ENCODE results near the gene PIPOX. TPM values are rescaled to one million over a fixed set of nuclear protein-coding genes. Genes with fewer than 3 reads are reported as not detected.

The PIPOX gene
- total RNA-seq, 1 donor, result 1.4 TPM

GRCh38 chr17:29024316-29024952, 18.5 kb upstream of the PIPOX start:
- H2AFZ ChIP-seq (ENCODE audit: low read length), result no peak overlapping the region
- DNase-seq (ENCODE audit: insufficient read length, low spot score, missing footprints), result no peak
- no peaks in the 10 kb centered on the region for H3K4me1 ChIP-seq (ENCODE audit: insufficient read depth, low read length)
- no peak overlapping the region for H3K27ac ChIP-seq (ENCODE audit: low read depth, low read length)
- no peak overlapping the region for H3K4me3 ChIP-seq (ENCODE audit: insufficient read depth, low read length)
- H3K4me2 ChIP-seq (ENCODE audit: insufficient read depth, low read length), result no peak overlapping the region
- no peak for TF ChIP-seq CTCF (IDR thresholded peaks at IDR 0.05; ENCODE audit: extremely low read depth, low read depth, low read length)
- H3K79me2 ChIP-seq (ENCODE audit: insufficient read depth, low read length), result no peaks in the 10 kb centered on the region
- H3K27me3 ChIP-seq (ENCODE audit: insufficient read depth, low read length), result peaks cover 80% of the 10 kb centered on the region
- H3K9me3 ChIP-seq (ENCODE audit: low read depth, low read length), result no peaks in the 10 kb centered on the region
- H4K20me1 ChIP-seq (ENCODE audit: insufficient read depth, low read length), result no peaks in the 10 kb centered on the region
- no peaks in the 10 kb centered on the region for H3K36me3 ChIP-seq (ENCODE audit: insufficient read depth, low read length)

- H3K79me2 ChIP-seq (ENCODE audit: insufficient read depth, low read length), result no peaks in the 10 kb centered on the region
- H4K20me1 ChIP-seq (ENCODE audit: insufficient read depth, low read length), result no peaks in the 10 kb centered on the region
- no peak overlapping the region for H2AFZ ChIP-seq (ENCODE audit: low read length)
- DNase-seq (ENCODE audit: insufficient read length, low spot score, missing footprints), result no peak
- H3K4me2 ChIP-seq (ENCODE audit: insufficient read depth, low read length), result no peak overlapping the region
- no peak overlapping the region for H3K4me3 ChIP-seq (ENCODE audit: insufficient read depth, low read length)
- H3K27ac ChIP-seq (ENCODE audit: low read depth, low read length), result no peak overlapping the region
- H3K27me3 ChIP-seq (ENCODE audit: insufficient read depth, low read length), result peaks cover 81% of the 10 kb centered on the region
- no peaks in the 10 kb centered on the region for H3K4me1 ChIP-seq (ENCODE audit: insufficient read depth, low read length)
- TF ChIP-seq CTCF (IDR thresholded peaks at IDR 0.05; ENCODE audit: extremely low read depth, low read depth, low read length), result no peak
- no peaks in the 10 kb centered on the region for H3K36me3 ChIP-seq (ENCODE audit: insufficient read depth, low read length)
- H3K9me3 ChIP-seq (ENCODE audit: low read depth, low read length), result peaks cover 8% of the 10 kb centered on the region
Observed at GRCh38 chr17:29031488-29031887, 11.5 kb upstream of the PIPOX start.

GRCh38 chr17:29032013-29032856, 10.7 kb upstream of the PIPOX start:
- no peak for TF ChIP-seq CTCF (IDR thresholded peaks at IDR 0.05; ENCODE audit: extremely low read depth, low read depth, low read length)
- H3K27me3 ChIP-seq (ENCODE audit: insufficient read depth, low read length), result peaks cover 82% of the 10 kb centered on the region

GRCh38 chr17:29032857-29033197, 10.1 kb upstream of the PIPOX start:
- H3K27me3 ChIP-seq (ENCODE audit: insufficient read depth, low read length), result peaks cover 82% of the 10 kb centered on the region
- no peaks in the 10 kb centered on the region for H3K36me3 ChIP-seq (ENCODE audit: insufficient read depth, low read length)
- H4K20me1 ChIP-seq (ENCODE audit: insufficient read depth, low read length), result no peaks in the 10 kb centered on the region
- H3K9me3 ChIP-seq (ENCODE audit: low read depth, low read length), result peaks cover 8% of the 10 kb centered on the region
- no peaks in the 10 kb centered on the region for H3K79me2 ChIP-seq (ENCODE audit: insufficient read depth, low read length)
- no peak overlapping the region for H2AFZ ChIP-seq (ENCODE audit: low read length)
- no peak overlapping the region for H3K4me2 ChIP-seq (ENCODE audit: insufficient read depth, low read length)
- H3K27ac ChIP-seq (ENCODE audit: low read depth, low read length), result no peak overlapping the region
- no peak overlapping the region for H3K4me3 ChIP-seq (ENCODE audit: insufficient read depth, low read length)
- H3K4me1 ChIP-seq (ENCODE audit: insufficient read depth, low read length), result no peaks in the 10 kb centered on the region
- TF ChIP-seq CTCF (IDR thresholded peaks at IDR 0.05; ENCODE audit: extremely low read depth, low read depth, low read length), result no peak
- no peak for DNase-seq (ENCODE audit: insufficient read length, low spot score, missing footprints)

More at GRCh38 chr17:29032013-29032856, 10.7 kb upstream of the PIPOX start:
- Histone ChIP-seq H3K79me2 (ENCODE audit: insufficient read depth, low read length) (no peaks in the 10 kb centered on the region), H3K4me3 (ENCODE audit: insufficient read depth, low read length) (no peak overlapping the region), H3K27ac (ENCODE audit: low read depth, low read length) (no peak overlapping the region), H3K4me1 (ENCODE audit: insufficient read depth, low read length) (no peaks in the 10 kb centered on the region), H3K36me3 (ENCODE audit: insufficient read depth, low read length) (no peaks in the 10 kb centered on the region), H4K20me1 (ENCODE audit: insufficient read depth, low read length) (no peaks in the 10 kb centered on the region), H2AFZ (ENCODE audit: low read length) (no peak overlapping the region), H3K9me3 (ENCODE audit: low read depth, low read length) (peaks cover 8% of the 10 kb centered on the region), H3K4me2 (ENCODE audit: insufficient read depth, low read length) (no peak overlapping the region)
- no peak for DNase-seq (ENCODE audit: insufficient read length, low spot score, missing footprints)

All from osteoblast (primary cell).